GM23338 (cell line): ENCODE measurements around the gene MLNR. TPM values are rescaled to one million over a fixed set of nuclear protein-coding genes. Genes with fewer than 3 reads are reported as not detected.
A peak's percentile ranks its signal among the peaks of the same experiment; 100 is the strongest.

Source experiments
- ATAC-seq: fragments of 200-7000 bp; cut with Tn5 transposase; 3 replicates; pipeline ENCODE4 v1.9.1; 2020
- DNase-seq: peaks from one replicate; pipeline ENCODE4 v3.0.0-alpha.2; 2015; ENCODE audit warnings: low spot score
- H2AFZ ChIP-seq: fragments of 200-600 bp; sonication (generic); 2 replicates; pipeline ENCODE4 v1.8.0; 2016; ENCODE audit warnings: antibody characterized with exemption, mild to moderate bottlenecking, moderate library complexity
- H3F3A ChIP-seq: fragments of 200-600 bp; sonication (generic); replicated peaks from 2 replicates; pipeline ENCODE4 v1.8.0; 2017; ENCODE audit warnings: antibody characterized with exemption, mixed run types, low read depth
- H3K27ac ChIP-seq: fragments of 200-600 bp; sonication (generic); 2 replicates; pipeline ENCODE4 v1.6.1; 2016; ENCODE audit warnings: low read depth
- H3K27me3 ChIP-seq: fragments of 200-600 bp; sonication (generic); 2 replicates; pipeline ENCODE4 v1.8.0; 2016; ENCODE audit warnings: mild to moderate bottlenecking, mixed run types, moderate library complexity; ENCODE audit not compliant: insufficient read depth
- H3K36me3 ChIP-seq: fragments of 200-600 bp; sonication (generic); 2 replicates; pipeline ENCODE4 v1.8.0; 2016; ENCODE audit warnings: mild to moderate bottlenecking; ENCODE audit not compliant: insufficient read depth
- H3K4me1 ChIP-seq: fragments of 200-600 bp; sonication (generic); 2 replicates; pipeline ENCODE4 v1.8.0; 2016; ENCODE audit warnings: mild to moderate bottlenecking, moderate library complexity; ENCODE audit not compliant: insufficient read depth
- H3K4me2 ChIP-seq: fragments of 200-600 bp; sonication (generic); 2 replicates; pipeline ENCODE4 v1.7.1; 2017; ENCODE audit warnings: mixed run types
- H3K4me3 ChIP-seq: fragments of 200-600 bp; sonication (generic); 2 replicates; pipeline ENCODE4 v1.6.1; 2016; ENCODE audit warnings: mixed run types
- H3K79me2 ChIP-seq: fragments of 200-600 bp; sonication (generic); replicated peaks from 2 replicates; pipeline ENCODE4 v1.8.0; 2017; ENCODE audit warnings: mild to moderate bottlenecking; ENCODE audit not compliant: insufficient read depth
- H3K9me2 ChIP-seq: fragments of 200-600 bp; sonication (generic); 2 replicates; pipeline ENCODE4 v1.8.0; 2017; ENCODE audit not compliant: insufficient read depth
- H4K20me1 ChIP-seq: fragments of 200-600 bp; sonication (generic); replicated peaks from 2 replicates; pipeline ENCODE4 v1.8.0; 2017; ENCODE audit warnings: mild to moderate bottlenecking; ENCODE audit not compliant: insufficient read depth
- H3K27ac Mint-ChIP-seq: 2 replicates; pipeline ENCODE4 v1.8.0; 2020; ENCODE audit warnings: inconsistent platforms, mild to moderate bottlenecking, moderate library complexity, mixed read lengths
- H3K27me3 Mint-ChIP-seq: 3 replicates; pipeline ENCODE4 v1.8.0; 2022; ENCODE audit warnings: low read depth, mild to moderate bottlenecking, moderate library complexity, mixed read lengths, inconsistent platforms; ENCODE audit not compliant: insufficient read depth, poor library complexity
- H3K36me3 Mint-ChIP-seq: 3 replicates; pipeline ENCODE4 v1.8.0; 2021; ENCODE audit warnings: low read depth, mild to moderate bottlenecking, inconsistent platforms, moderate library complexity, mixed read lengths
- H3K4me1 Mint-ChIP-seq: 3 replicates; pipeline ENCODE4 v1.8.0; 2020; ENCODE audit warnings: mild to moderate bottlenecking, inconsistent platforms, mixed read lengths
- H3K4me3 Mint-ChIP-seq: 3 replicates; pipeline ENCODE4 v1.8.0; 2021; ENCODE audit warnings: moderate library complexity, mild to moderate bottlenecking, inconsistent platforms, mixed read lengths
- H3K9me3 Mint-ChIP-seq: 3 replicates; pipeline ENCODE4 v1.8.0; 2020; ENCODE audit warnings: moderate library complexity, mild to moderate bottlenecking, inconsistent platforms, mixed read lengths
- CREB1 ChIP-seq: fragments of 250-450 bp; sonication (Bioruptor Pico); IDR thresholded peaks from 2 replicates; pipeline ENCODE4 v1.5.0; 2020; ENCODE audit warnings: low read depth, mild to moderate bottlenecking, moderate library complexity
- CTCF ChIP-seq, 2 experiments: fragments of 200-600 bp in 1 of 2; sonication (generic) in 1 of 2; conservative IDR thresholded peaks; 2 replicates each; pipeline versions ENCODE4 v1.5.1 to v1.6.1; 2016 to 2017; ENCODE audit warnings: antibody characterized with exemption in 2 of 2, low read depth in 2 of 2, mild to moderate bottlenecking in 2 of 2, moderate library complexity in 1 of 2
- NANOG ChIP-seq: IDR thresholded peaks from 2 replicates; pipeline ENCODE4 v1.6.1; 2016; ENCODE audit warnings: antibody characterized with exemption, borderline replicate concordance
- POLR2AphosphoS5 ChIP-seq: IDR thresholded peaks from 2 replicates; pipeline ENCODE4 v1.6.1; 2016; ENCODE audit warnings: antibody characterized with exemption, low read depth
- STAT1 ChIP-seq: IDR thresholded peaks from one replicate; pipeline ENCODE4 v1.6.1; 2016; ENCODE audit warnings: antibody characterized with exemption; ENCODE audit not compliant: unreplicated experiment
- polyA plus RNA-seq: library from polyadenylated mRNA; unstranded; fragments of >200 nt; fragmentation: Nextera tagmentation; extraction: Ambion mirVana; gene quantifications from 2 replicates; pipeline ENCODE4 v1.2.1, GENCODE V29; 2016
- total RNA-seq: library from RNA; depleted of rRNA; stranded (reverse); fragments of >200 nt; shearing (Covaris generic); gene quantifications from 2 replicates; pipeline ENCODE4 v1.2.3, GENCODE V29; 2014

Gene MLNR
- total and polyA plus RNA-seq, 2 experiments from 2014 or later = 0.17 TPM; not detected in 1

GRCh38 chr13:49213539-49213938, 6.6 kb upstream of the MLNR start (continued):
- TF ChIP-seq CTCF (conservative IDR thresholded peaks at IDR 0.05; ENCODE audit: low read depth in 2 of 2) = no peak

GRCh38 chr13:49213997-49214916, 5.9 kb upstream of the MLNR start:
- peaks cover 35% of the 10 kb centered on the region for H3K27me3 ChIP-seq
- Mint-ChIP-seq H3K4me1 (peaks cover 34% of the 10 kb centered on the region), H3K36me3 (peaks cover 13% of the 10 kb centered on the region; the same call in 2 of the 3 replicates), H3K27ac (no peak overlapping the region; the same call in 1 of the 2 replicates), H3K27me3 (peaks cover 41% of the 10 kb centered on the region), H3K9me3 (peaks cover 5% of the 10 kb centered on the region; the same call in 2 of the 3 replicates), H3K4me3 (no peak overlapping the region; the same call in 2 of the 3 replicates)
- H3K79me2 ChIP-seq = no peaks in the 10 kb centered on the region
- peaks cover 2% of the 10 kb centered on the region; the same call in 1 of the 2 replicates for H3F3A ChIP-seq
- H3K27ac ChIP-seq = no peak overlapping the region
- H3K4me2 ChIP-seq = peak overlapping the region; percentile 39; the same call in 1 of the 2 replicates
- no peak for TF ChIP-seq POLR2AphosphoS5
- TF ChIP-seq NANOG = no peak
- TF ChIP-seq STAT1 = no peak
- no peak for TF ChIP-seq CREB1 (CRISPR knock-in tag)
- no peaks in the 10 kb centered on the region for H3K36me3 ChIP-seq
- peak overlapping the region; percentile 64 for H2AFZ ChIP-seq
- no peaks in the 10 kb centered on the region for H4K20me1 ChIP-seq
- DNase-seq = no peak
- 0 out of 2 replicates have a peak, but pooled peaks cover 2% of the 10 kb centered on the region for H3K9me2 ChIP-seq
- no peak for ATAC-seq
- no peak overlapping the region for H3K4me3 ChIP-seq
- peaks cover 15% of the 10 kb centered on the region for H3K4me1 ChIP-seq

DNA sequence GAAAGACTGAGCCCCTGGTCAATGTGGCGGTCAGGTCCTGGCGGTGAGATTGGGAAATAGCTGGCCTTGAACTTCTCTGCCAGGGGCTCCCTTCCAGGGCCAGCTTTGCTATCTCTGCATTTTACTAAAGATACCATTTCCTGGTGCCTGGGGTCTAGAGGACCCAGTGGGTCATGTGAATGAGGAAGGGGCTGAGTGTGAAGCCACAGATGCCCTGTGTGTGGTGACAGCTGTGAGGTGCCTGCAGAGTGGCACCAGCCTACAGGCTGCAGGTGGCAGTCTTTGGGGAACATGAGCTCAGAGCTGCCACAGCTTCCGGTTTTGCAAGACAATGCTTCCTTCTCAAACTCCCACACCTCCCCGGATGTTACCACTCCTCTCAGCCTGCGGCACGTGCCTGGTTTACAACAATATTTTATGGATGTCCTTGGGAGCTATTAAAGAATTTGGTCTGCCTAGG, 5.2 kb upstream of the MLNR start:
- no peaks in the 10 kb centered on the region for H3K36me3 ChIP-seq
- Mint-ChIP-seq H3K4me3 (no peak overlapping the region), H3K4me1 (peaks cover 36% of the 10 kb centered on the region), H3K27me3 (peaks cover 47% of the 10 kb centered on the region), H3K27ac (no peak overlapping the region; the same call in 1 of the 2 replicates), H3K36me3 (peaks cover 8% of the 10 kb centered on the region; the same call in 2 of the 3 replicates), H3K9me3 (peaks cover 9% of the 10 kb centered on the region; the same call in 2 of the 3 replicates)
- H3K79me2 ChIP-seq = no peaks in the 10 kb centered on the region
- H3K27ac ChIP-seq = peak overlapping the region; percentile 76; the same call in 1 of the 2 replicates
- peaks cover 42% of the 10 kb centered on the region for H3K27me3 ChIP-seq
- H4K20me1 ChIP-seq = no peaks in the 10 kb centered on the region
- H3K9me2 ChIP-seq = 0 out of 2 replicates have a peak, but pooled peaks cover 2% of the 10 kb centered on the region
- ATAC-seq (peak; percentile 57), DNase-seq (peak; percentile 72)
- H3F3A ChIP-seq = peaks cover 2% of the 10 kb centered on the region; the same call in 1 of the 2 replicates
- peak overlapping the region; percentile 39; the same call in 1 of the 2 replicates for H3K4me2 ChIP-seq
- peaks cover 15% of the 10 kb centered on the region for H3K4me1 ChIP-seq
- H3K4me3 ChIP-seq = no peak overlapping the region
- TF ChIP-seq CREB1 (CRISPR knock-in tag) = no peak
- TF ChIP-seq CTCF (conservative IDR thresholded peaks at IDR 0.05; ENCODE audit: low read depth in 2 of 2) = peak; percentile 44 to 45
- H2AFZ ChIP-seq = peak overlapping the region; percentile 64
